GM23338 (cell line): ENCODE data around the gene CYP26B1. TPM values are rescaled to one million over a fixed set of nuclear protein-coding genes. Genes with fewer than 3 reads are reported as not detected.

Source experiments
- ATAC-seq: fragments of 200-7000 bp; cut with Tn5 transposase; 3 replicates; pipeline ENCODE4 v1.9.1; 2020
- DNase-seq: peaks from one replicate; pipeline ENCODE4 v3.0.0-alpha.2; 2015; ENCODE audit warnings: low spot score
- H2AFZ ChIP-seq: fragments of 200-600 bp; sonication (generic); 2 replicates; pipeline ENCODE4 v1.8.0; 2016; ENCODE audit warnings: antibody characterized with exemption, mild to moderate bottlenecking, moderate library complexity
- H3F3A ChIP-seq: fragments of 200-600 bp; sonication (generic); replicated peaks from 2 replicates; pipeline ENCODE4 v1.8.0; 2017; ENCODE audit warnings: antibody characterized with exemption, mixed run types, low read depth
- H3K27ac ChIP-seq: fragments of 200-600 bp; sonication (generic); 2 replicates; pipeline ENCODE4 v1.6.1; 2016; ENCODE audit warnings: low read depth
- H3K27me3 ChIP-seq: fragments of 200-600 bp; sonication (generic); 2 replicates; pipeline ENCODE4 v1.8.0; 2016; ENCODE audit warnings: mild to moderate bottlenecking, mixed run types, moderate library complexity; ENCODE audit not compliant: insufficient read depth
- H3K36me3 ChIP-seq: fragments of 200-600 bp; sonication (generic); 2 replicates; pipeline ENCODE4 v1.8.0; 2016; ENCODE audit warnings: mild to moderate bottlenecking; ENCODE audit not compliant: insufficient read depth
- H3K4me1 ChIP-seq: fragments of 200-600 bp; sonication (generic); 2 replicates; pipeline ENCODE4 v1.8.0; 2016; ENCODE audit warnings: mild to moderate bottlenecking, moderate library complexity; ENCODE audit not compliant: insufficient read depth
- H3K4me2 ChIP-seq: fragments of 200-600 bp; sonication (generic); 2 replicates; pipeline ENCODE4 v1.7.1; 2017; ENCODE audit warnings: mixed run types
- H3K4me3 ChIP-seq: fragments of 200-600 bp; sonication (generic); 2 replicates; pipeline ENCODE4 v1.6.1; 2016; ENCODE audit warnings: mixed run types
- H3K79me2 ChIP-seq: fragments of 200-600 bp; sonication (generic); replicated peaks from 2 replicates; pipeline ENCODE4 v1.8.0; 2017; ENCODE audit warnings: mild to moderate bottlenecking; ENCODE audit not compliant: insufficient read depth
- H3K9me2 ChIP-seq: fragments of 200-600 bp; sonication (generic); 2 replicates; pipeline ENCODE4 v1.8.0; 2017; ENCODE audit not compliant: insufficient read depth
- H4K20me1 ChIP-seq: fragments of 200-600 bp; sonication (generic); replicated peaks from 2 replicates; pipeline ENCODE4 v1.8.0; 2017; ENCODE audit warnings: mild to moderate bottlenecking; ENCODE audit not compliant: insufficient read depth
- H3K27ac Mint-ChIP-seq: 2 replicates; pipeline ENCODE4 v1.8.0; 2020; ENCODE audit warnings: inconsistent platforms, mild to moderate bottlenecking, moderate library complexity, mixed read lengths
- H3K27me3 Mint-ChIP-seq: 3 replicates; pipeline ENCODE4 v1.8.0; 2022; ENCODE audit warnings: low read depth, mild to moderate bottlenecking, moderate library complexity, mixed read lengths, inconsistent platforms; ENCODE audit not compliant: insufficient read depth, poor library complexity
- H3K36me3 Mint-ChIP-seq: 3 replicates; pipeline ENCODE4 v1.8.0; 2021; ENCODE audit warnings: low read depth, mild to moderate bottlenecking, inconsistent platforms, moderate library complexity, mixed read lengths
- H3K4me1 Mint-ChIP-seq: 3 replicates; pipeline ENCODE4 v1.8.0; 2020; ENCODE audit warnings: mild to moderate bottlenecking, inconsistent platforms, mixed read lengths
- H3K4me3 Mint-ChIP-seq: 3 replicates; pipeline ENCODE4 v1.8.0; 2021; ENCODE audit warnings: moderate library complexity, mild to moderate bottlenecking, inconsistent platforms, mixed read lengths
- H3K9me3 Mint-ChIP-seq: 3 replicates; pipeline ENCODE4 v1.8.0; 2020; ENCODE audit warnings: moderate library complexity, mild to moderate bottlenecking, inconsistent platforms, mixed read lengths
- CREB1 ChIP-seq: fragments of 250-450 bp; sonication (Bioruptor Pico); IDR thresholded peaks from 2 replicates; pipeline ENCODE4 v1.5.0; 2020; ENCODE audit warnings: low read depth, mild to moderate bottlenecking, moderate library complexity
- EZH2 ChIP-seq: fragments of 200-600 bp; sonication (generic); IDR thresholded peaks from one replicate; pipeline ENCODE4 v1.8.0; 2017; ENCODE audit warnings: antibody characterized with exemption, mild to moderate bottlenecking, low read depth; ENCODE audit not compliant: unreplicated experiment
- EZH2phosphoT487 ChIP-seq: fragments of 200-600 bp; sonication (generic); IDR thresholded peaks from one replicate; pipeline ENCODE4 v1.8.1; 2018; ENCODE audit warnings: antibody characterized with exemption; ENCODE audit not compliant: unreplicated experiment
- JUNB ChIP-seq: IDR thresholded peaks from one replicate; pipeline ENCODE4 v1.6.1; 2016; ENCODE audit warnings: antibody characterized with exemption; ENCODE audit not compliant: unreplicated experiment
- NANOG ChIP-seq: IDR thresholded peaks from 2 replicates; pipeline ENCODE4 v1.6.1; 2016; ENCODE audit warnings: antibody characterized with exemption, borderline replicate concordance
- POLR2AphosphoS5 ChIP-seq: IDR thresholded peaks from 2 replicates; pipeline ENCODE4 v1.6.1; 2016; ENCODE audit warnings: antibody characterized with exemption, low read depth
- ZNF114 ChIP-seq: fragments of 250-450 bp; sonication (Bioruptor Pico); IDR thresholded peaks from 2 replicates; pipeline ENCODE4 v1.5.0; 2020; ENCODE audit warnings: mild to moderate bottlenecking, moderate library complexity
- ZNF331 ChIP-seq: fragments of 250-450 bp; sonication (Bioruptor Pico); IDR thresholded peaks from 2 replicates; pipeline ENCODE4 v1.5.0; 2020; ENCODE audit warnings: low read depth, mild to moderate bottlenecking, moderate library complexity
- polyA plus RNA-seq: library from polyadenylated mRNA; unstranded; fragments of >200 nt; fragmentation: Nextera tagmentation; extraction: Ambion mirVana; gene quantifications from 2 replicates; pipeline ENCODE4 v1.2.1, GENCODE V29; 2016
- total RNA-seq: library from RNA; depleted of rRNA; stranded (reverse); fragments of >200 nt; shearing (Covaris generic); gene quantifications from 2 replicates; pipeline ENCODE4 v1.2.3, GENCODE V29; 2014
- TF ChIP-seq, protein P1 (sequence below), 2 experiments: fragments of 200-600 bp in 1 of 2; sonication (generic) in 1 of 2; conservative IDR thresholded peaks; 2 replicates each; pipeline versions ENCODE4 v1.5.1 to v1.6.1; 2016 to 2017; ENCODE audit warnings: antibody characterized with exemption in 2 of 2, low read depth in 2 of 2, mild to moderate bottlenecking in 2 of 2, moderate library complexity in 1 of 2
- TF ChIP-seq, protein P2 (sequence below): fragments of 250-450 bp; sonication (Bioruptor Pico); IDR thresholded peaks from 2 replicates; pipeline ENCODE4 v1.5.0; 2020; ENCODE audit warnings: mild to moderate bottlenecking, moderate library complexity
- TF ChIP-seq, protein P3 (sequence below): IDR thresholded peaks from 2 replicates; pipeline ENCODE4 v1.6.1; 2016; ENCODE audit warnings: antibody characterized with exemption

Gene CYP26B1
- total and polyA plus RNA-seq, 2 experiments from 2014 or later = 0.05 to 0.31 TPM

DNA sequence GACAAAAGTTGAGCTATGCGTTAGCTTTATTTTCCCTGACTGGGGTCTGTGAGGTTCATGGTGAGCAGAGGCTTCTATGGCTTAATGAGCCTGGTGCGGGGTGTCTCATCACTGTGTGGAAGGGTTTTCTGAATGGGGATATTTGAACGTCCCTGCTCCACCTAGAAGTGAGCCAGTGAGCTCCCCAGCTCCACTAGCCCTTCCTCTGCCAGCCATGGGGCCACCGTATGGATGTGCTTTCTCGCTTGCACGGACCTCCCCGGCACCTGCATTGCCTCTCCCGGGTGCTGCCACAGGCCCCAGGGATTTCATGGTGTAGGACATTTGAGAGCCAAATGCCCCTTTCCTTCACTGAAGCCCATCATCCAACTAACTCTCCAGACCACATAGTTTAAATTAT is 37.8 kb downstream of the CYP26B1 start (continued):
- TF ChIP-seq CREB1 (no peak), POLR2AphosphoS5 (no peak)
- TF ChIP-seq, protein P1, sequence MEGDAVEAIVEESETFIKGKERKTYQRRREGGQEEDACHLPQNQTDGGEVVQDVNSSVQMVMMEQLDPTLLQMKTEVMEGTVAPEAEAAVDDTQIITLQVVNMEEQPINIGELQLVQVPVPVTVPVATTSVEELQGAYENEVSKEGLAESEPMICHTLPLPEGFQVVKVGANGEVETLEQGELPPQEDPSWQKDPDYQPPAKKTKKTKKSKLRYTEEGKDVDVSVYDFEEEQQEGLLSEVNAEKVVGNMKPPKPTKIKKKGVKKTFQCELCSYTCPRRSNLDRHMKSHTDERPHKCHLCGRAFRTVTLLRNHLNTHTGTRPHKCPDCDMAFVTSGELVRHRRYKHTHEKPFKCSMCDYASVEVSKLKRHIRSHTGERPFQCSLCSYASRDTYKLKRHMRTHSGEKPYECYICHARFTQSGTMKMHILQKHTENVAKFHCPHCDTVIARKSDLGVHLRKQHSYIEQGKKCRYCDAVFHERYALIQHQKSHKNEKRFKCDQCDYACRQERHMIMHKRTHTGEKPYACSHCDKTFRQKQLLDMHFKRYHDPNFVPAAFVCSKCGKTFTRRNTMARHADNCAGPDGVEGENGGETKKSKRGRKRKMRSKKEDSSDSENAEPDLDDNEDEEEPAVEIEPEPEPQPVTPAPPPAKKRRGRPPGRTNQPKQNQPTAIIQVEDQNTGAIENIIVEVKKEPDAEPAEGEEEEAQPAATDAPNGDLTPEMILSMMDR (conservative IDR thresholded peaks at IDR 0.05; ENCODE audit: low read depth in 2 of 2) = no peak

DNA sequence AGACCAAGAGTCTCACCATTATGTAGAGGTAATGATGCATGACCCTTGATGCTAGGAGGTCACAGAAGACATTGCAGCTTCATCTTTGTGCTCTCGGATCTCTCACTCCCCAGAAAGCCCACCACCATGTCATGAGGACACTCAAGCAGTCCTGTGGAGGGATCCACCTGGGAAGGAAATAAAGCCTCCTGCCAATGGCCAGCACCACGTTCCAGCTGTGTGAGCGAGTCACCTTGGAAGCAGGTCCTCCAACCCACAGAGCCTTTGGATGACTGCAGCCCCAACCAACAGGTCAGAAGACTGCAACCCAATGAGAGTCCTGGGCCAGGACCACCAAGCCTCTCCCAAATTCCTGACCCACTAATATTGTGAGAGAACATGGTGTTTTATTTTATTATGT is 38.4 kb downstream of the CYP26B1 start:
- Histone ChIP-seq H3K4me1 (no peaks in the 10 kb centered on the region), H4K20me1 (no peaks in the 10 kb centered on the region), H3K27ac (no peak overlapping the region), H2AFZ (no peak overlapping the region), H3K79me2 (no peaks in the 10 kb centered on the region), H3K27me3 (no peaks in the 10 kb centered on the region), H3K36me3 (peaks cover 4% of the 10 kb centered on the region; the same call in 1 of the 2 replicates), H3F3A (no peaks in the 10 kb centered on the region), H3K9me2 (0 out of 2 replicates have a peak, but pooled peaks cover 4% of the 10 kb centered on the region), H3K4me2 (no peak overlapping the region), H3K4me3 (no peak overlapping the region)
- H3K9me3 Mint-ChIP-seq = peaks cover 17% of the 10 kb centered on the region
- H3K4me3 Mint-ChIP-seq = no peak overlapping the region
- peaks cover 5% of the 10 kb centered on the region for H3K4me1 Mint-ChIP-seq
- peaks cover 13% of the 10 kb centered on the region; the same call in 2 of the 3 replicates for H3K36me3 Mint-ChIP-seq
- ATAC-seq (no peak), DNase-seq (no peak)
- no peak overlapping the region for H3K27ac Mint-ChIP-seq
- H3K27me3 Mint-ChIP-seq = peaks cover 6% of the 10 kb centered on the region
- TF ChIP-seq CREB1 (no peak), JUNB (no peak), EZH2phosphoT487 (no peak), ZNF331 (CRISPR knock-in tag) (no peak), ZNF114 (CRISPR knock-in tag) (no peak), EZH2 (no peak), NANOG (no peak), POLR2AphosphoS5 (no peak)
- TF ChIP-seq, protein P2, sequence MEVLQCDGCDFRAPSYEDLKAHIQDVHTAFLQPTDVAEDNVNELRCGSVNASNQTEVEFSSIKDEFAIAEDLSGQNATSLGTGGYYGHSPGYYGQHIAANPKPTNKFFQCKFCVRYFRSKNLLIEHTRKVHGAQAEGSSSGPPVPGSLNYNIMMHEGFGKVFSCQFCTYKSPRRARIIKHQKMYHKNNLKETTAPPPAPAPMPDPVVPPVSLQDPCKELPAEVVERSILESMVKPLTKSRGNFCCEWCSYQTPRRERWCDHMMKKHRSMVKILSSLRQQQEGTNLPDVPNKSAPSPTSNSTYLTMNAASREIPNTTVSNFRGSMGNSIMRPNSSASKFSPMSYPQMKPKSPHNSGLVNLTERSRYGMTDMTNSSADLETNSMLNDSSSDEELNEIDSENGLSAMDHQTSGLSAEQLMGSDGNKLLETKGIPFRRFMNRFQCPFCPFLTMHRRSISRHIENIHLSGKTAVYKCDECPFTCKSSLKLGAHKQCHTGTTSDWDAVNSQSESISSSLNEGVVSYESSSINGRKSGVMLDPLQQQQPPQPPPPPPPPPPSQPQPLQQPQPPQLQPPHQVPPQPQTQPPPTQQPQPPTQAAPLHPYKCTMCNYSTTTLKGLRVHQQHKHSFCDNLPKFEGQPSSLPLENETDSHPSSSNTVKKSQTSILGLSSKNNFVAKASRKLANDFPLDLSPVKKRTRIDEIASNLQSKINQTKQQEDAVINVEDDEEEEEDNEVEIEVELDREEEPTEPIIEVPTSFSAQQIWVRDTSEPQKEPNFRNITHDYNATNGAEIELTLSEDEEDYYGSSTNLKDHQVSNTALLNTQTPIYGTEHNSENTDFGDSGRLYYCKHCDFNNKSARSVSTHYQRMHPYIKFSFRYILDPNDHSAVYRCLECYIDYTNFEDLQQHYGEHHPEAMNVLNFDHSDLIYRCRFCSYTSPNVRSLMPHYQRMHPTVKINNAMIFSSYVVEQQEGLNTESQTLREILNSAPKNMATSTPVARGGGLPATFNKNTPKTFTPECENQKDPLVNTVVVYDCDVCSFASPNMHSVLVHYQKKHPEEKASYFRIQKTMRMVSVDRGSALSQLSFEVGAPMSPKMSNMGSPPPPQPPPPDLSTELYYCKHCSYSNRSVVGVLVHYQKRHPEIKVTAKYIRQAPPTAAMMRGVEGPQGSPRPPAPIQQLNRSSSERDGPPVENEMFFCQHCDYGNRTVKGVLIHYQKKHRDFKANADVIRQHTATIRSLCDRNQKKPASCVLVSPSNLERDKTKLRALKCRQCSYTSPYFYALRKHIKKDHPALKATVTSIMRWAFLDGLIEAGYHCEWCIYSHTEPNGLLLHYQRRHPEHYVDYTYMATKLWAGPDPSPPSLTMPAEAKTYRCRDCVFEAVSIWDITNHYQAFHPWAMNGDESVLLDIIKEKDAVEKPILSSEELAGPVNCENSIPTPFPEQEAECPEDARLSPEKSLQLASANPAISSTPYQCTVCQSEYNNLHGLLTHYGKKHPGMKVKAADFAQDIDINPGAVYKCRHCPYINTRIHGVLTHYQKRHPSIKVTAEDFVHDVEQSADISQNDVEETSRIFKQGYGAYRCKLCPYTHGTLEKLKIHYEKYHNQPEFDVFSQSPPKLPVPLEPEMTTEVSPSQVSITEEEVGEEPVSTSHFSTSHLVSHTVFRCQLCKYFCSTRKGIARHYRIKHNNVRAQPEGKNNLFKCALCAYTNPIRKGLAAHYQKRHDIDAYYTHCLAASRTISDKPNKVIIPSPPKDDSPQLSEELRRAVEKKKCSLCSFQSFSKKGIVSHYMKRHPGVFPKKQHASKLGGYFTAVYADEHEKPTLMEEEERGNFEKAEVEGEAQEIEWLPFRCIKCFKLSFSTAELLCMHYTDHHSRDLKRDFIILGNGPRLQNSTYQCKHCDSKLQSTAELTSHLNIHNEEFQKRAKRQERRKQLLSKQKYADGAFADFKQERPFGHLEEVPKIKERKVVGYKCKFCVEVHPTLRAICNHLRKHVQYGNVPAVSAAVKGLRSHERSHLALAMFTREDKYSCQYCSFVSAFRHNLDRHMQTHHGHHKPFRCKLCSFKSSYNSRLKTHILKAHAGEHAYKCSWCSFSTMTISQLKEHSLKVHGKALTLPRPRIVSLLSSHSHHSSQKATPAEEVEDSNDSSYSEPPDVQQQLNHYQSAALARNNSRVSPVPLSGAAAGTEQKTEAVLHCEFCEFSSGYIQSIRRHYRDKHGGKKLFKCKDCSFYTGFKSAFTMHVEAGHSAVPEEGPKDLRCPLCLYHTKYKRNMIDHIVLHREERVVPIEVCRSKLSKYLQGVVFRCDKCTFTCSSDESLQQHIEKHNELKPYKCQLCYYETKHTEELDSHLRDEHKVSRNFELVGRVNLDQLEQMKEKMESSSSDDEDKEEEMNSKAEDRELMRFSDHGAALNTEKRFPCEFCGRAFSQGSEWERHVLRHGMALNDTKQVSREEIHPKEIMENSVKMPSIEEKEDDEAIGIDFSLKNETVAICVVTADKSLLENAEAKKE = no peak
- TF ChIP-seq, protein P3, sequence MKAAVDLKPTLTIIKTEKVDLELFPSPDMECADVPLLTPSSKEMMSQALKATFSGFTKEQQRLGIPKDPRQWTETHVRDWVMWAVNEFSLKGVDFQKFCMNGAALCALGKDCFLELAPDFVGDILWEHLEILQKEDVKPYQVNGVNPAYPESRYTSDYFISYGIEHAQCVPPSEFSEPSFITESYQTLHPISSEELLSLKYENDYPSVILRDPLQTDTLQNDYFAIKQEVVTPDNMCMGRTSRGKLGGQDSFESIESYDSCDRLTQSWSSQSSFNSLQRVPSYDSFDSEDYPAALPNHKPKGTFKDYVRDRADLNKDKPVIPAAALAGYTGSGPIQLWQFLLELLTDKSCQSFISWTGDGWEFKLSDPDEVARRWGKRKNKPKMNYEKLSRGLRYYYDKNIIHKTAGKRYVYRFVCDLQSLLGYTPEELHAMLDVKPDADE = no peak
- TF ChIP-seq, protein P1 (conservative IDR thresholded peaks at IDR 0.05; ENCODE audit: low read depth in 2 of 2) = no peak
